ENCODE data around the gene GCSH. TPM values are rescaled to one million over a fixed set of nuclear protein-coding genes. Genes with fewer than 3 reads are reported as not detected.

Gene GCSH
- polyA plus RNA-seq, 1 donor (not counting 4 experiments of a cell fraction or from before 2014, with no cell fraction given), result 67.7 TPM

GRCh38 chr16:81128726-81129524, 32.7 kb upstream of the GCSH start:
- Histone ChIP-seq H3K4me1 (ENCODE audit: control insufficient read depth, extremely low read depth, insufficient read depth, low read length) (peaks cover 13% of the 10 kb centered on the region), H3K9ac (ENCODE audit: control insufficient read depth, extremely low read depth, insufficient read depth, low read length) (no peak overlapping the region), H4K20me1 (ENCODE audit: control insufficient read depth, extremely low read depth, insufficient read depth, low read length) (peaks cover 2% of the 10 kb centered on the region), H3K4me3 (ENCODE audit: control insufficient read depth in 2 of 3, extremely low read depth in 1 of 3, insufficient read depth in 2 of 3, low read depth in 1 of 3, low read length in 3 of 3) (no peak overlapping the region), H3K4me2 (ENCODE audit: control insufficient read depth, extremely low read depth, insufficient read depth, low read depth, low read length) (no peak overlapping the region), H3K27me3 (ENCODE audit: control insufficient read depth, extremely low read depth, insufficient read depth, low read length) (peaks cover 3% of the 10 kb centered on the region), H3K9me3 (ENCODE audit: control insufficient read depth, low read depth, low read length) (no peaks in the 10 kb centered on the region), H3K9me1 (ENCODE audit: control insufficient read depth, extremely low read depth, insufficient read depth, low read length) (no peaks in the 10 kb centered on the region), H3K79me2 (ENCODE audit: control insufficient read depth, insufficient read depth, low read length) (no peaks in the 10 kb centered on the region), H3K27ac (ENCODE audit: control insufficient read depth, insufficient read depth, low read length) (no peak overlapping the region), H3K36me3 (ENCODE audit: control insufficient read depth in 2 of 2, extremely low read depth in 1 of 2, insufficient read depth in 2 of 2, low read length in 2 of 2) (no peaks in the 10 kb centered on the region), H2AFZ (ENCODE audit: control insufficient read depth, low read length) (no peak overlapping the region)
- no peak for DNase-seq (ENCODE audit: low read depth, low spot score)
- dilution Hi-C loops (cut with MboI; ENCODE audit: extremely low pct_ligation_motif_present, low sequenced_read_pairs), result no loop called here
- no peak for FAIRE-seq
- no peak for TF ChIP-seq EZH2 (IDR thresholded peaks at IDR 0.05; ENCODE audit: low read length)
- TF ChIP-seq CTCF (optimal IDR thresholded peaks at IDR 0.05 in 1 of 3, IDR thresholded peaks at IDR 0.05 in 1 of 3, conservative IDR thresholded peaks at IDR 0.05 in 1 of 3; ENCODE audit: extremely low read depth in 1 of 3, insufficient read depth in 2 of 3, low read length in 3 of 3), result no peak

DNA sequence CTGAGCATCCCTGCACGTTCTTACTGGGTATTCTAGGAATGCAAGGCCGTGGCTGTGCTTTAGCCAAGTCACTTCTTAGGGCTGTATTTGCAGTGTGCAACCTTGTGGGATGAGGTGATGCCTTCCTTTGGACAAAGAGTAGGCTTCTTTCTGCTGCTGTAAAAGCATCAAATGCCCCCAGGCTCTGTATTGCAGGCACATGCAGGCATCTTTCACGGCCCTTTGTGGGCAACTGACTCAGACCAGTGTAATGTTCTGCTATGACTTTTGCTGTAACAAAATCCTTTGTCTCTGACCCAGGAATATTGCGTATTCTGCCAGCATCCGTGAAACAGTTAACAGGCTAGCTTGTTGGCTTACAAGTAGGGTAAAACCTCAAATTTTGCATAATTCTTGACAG, 30.9 kb upstream of the GCSH start:
- TF ChIP-seq EZH2 (IDR thresholded peaks at IDR 0.05; ENCODE audit: low read length) (no peak), CTCF (optimal IDR thresholded peaks at IDR 0.05 in 1 of 3, IDR thresholded peaks at IDR 0.05 in 1 of 3, conservative IDR thresholded peaks at IDR 0.05 in 1 of 3; ENCODE audit: extremely low read depth in 1 of 3, insufficient read depth in 2 of 3, low read length in 3 of 3) (no peak)
- FAIRE-seq (peak; percentile 92), DNase-seq (ENCODE audit: low read depth, low spot score) (peak; percentile 99)
- no peaks in the 10 kb centered on the region for H3K9me3 ChIP-seq (ENCODE audit: control insufficient read depth, low read depth, low read length)
- H3K9me1 ChIP-seq (ENCODE audit: control insufficient read depth, extremely low read depth, insufficient read depth, low read length), result no peaks in the 10 kb centered on the region
- H3K4me2 ChIP-seq (ENCODE audit: control insufficient read depth, extremely low read depth, insufficient read depth, low read depth, low read length), result peak overlapping the region; percentile 29
- dilution Hi-C loops (cut with MboI; ENCODE audit: extremely low pct_ligation_motif_present, low sequenced_read_pairs), result no loop called here
- H3K27ac ChIP-seq (ENCODE audit: control insufficient read depth, insufficient read depth, low read length), result peak overlapping the region; percentile 28
- H3K79me2 ChIP-seq (ENCODE audit: control insufficient read depth, insufficient read depth, low read length), result no peaks in the 10 kb centered on the region
- no peak overlapping the region for H2AFZ ChIP-seq (ENCODE audit: control insufficient read depth, low read length)
- H4K20me1 ChIP-seq (ENCODE audit: control insufficient read depth, extremely low read depth, insufficient read depth, low read length), result peaks cover 2% of the 10 kb centered on the region
- no peak overlapping the region for H3K9ac ChIP-seq (ENCODE audit: control insufficient read depth, extremely low read depth, insufficient read depth, low read length)
- H3K4me3 ChIP-seq (ENCODE audit: control insufficient read depth in 2 of 3, extremely low read depth in 1 of 3, insufficient read depth in 2 of 3, low read depth in 1 of 3, low read length in 3 of 3), result no peak overlapping the region
- H3K36me3 ChIP-seq (ENCODE audit: control insufficient read depth in 2 of 2, extremely low read depth in 1 of 2, insufficient read depth in 2 of 2, low read length in 2 of 2), result no peaks in the 10 kb centered on the region
- H3K27me3 ChIP-seq (ENCODE audit: control insufficient read depth, extremely low read depth, insufficient read depth, low read length), result peaks cover 3% of the 10 kb centered on the region
- peaks cover 13% of the 10 kb centered on the region for H3K4me1 ChIP-seq (ENCODE audit: control insufficient read depth, extremely low read depth, insufficient read depth, low read length)
